Vagina (tissue), 2 donors: ENCODE results near the gene DNM3.

Source experiments
- POLR2AphosphoS5 ChIP-seq, 2 donors: sonication (generic); formaldehyde crosslinking; IDR thresholded peaks; one replicate each; pipeline ENCODE4 v1.9.0; 2017; ENCODE audit warnings: antibody characterized with exemption in 2 of 2, mild to moderate bottlenecking in 2 of 2, low read depth in 1 of 2; ENCODE audit not compliant: insufficient read depth in 1 of 2
- TF ChIP-seq, protein P1 (sequence below), 3 experiments: fragments of 450-650 bp in 2 of 3; fragments of 200-600 bp in 1 of 3; sonication (generic) in 1 of 3; IDR thresholded peaks; one replicate each; pipeline ENCODE4 v1.5.1; 2017 to 2019; ENCODE audit warnings: antibody characterized with exemption in 3 of 3, mild to moderate bottlenecking in 2 of 3, moderate library complexity in 2 of 3

DNA sequence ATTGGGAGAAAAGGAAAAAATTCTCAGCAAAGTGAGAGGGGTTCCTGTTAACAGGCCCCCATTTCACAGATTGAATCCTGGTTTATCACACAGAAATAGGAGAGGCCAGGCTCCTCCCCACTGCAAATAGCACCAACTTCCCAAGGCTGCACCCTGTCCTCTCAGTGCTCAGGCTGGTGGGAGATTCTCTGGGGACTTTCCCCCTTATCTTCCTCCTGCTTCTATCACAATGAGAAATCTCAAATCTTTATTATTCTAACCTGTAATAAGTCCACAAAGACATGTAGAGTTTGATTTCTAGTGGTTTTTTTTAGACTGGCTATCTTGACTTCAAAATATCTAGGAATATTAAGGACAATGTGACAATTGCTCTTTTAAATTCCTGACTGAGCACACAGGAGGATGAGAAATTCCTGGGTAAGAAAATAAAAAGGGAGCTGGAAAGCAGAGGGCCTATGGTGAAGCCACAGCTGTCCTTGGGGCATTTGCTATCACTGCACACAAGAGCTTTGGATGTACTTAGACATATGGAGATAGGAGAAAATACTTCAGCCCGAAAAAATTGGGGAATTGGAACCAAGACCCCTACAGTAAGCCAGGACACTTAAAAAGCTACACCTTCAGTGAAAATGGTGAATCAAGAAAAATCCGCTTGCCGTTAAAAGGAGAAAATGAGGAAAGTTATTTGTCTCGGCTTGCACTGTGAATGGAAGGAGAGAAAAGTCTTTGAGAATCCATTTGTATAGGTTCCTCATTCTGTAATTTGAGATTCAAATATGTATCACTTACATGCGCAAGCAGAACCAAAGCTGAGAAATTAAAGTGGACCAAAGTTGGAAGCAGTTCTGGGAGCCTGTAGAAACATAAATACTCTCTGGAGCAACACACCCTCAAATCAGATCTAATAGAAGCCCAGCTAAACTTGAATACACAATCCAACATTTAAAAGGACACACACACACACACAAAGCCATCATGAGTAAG is 513.3 kb downstream of the DNM3 start:
- TF ChIP-seq, protein P1, sequence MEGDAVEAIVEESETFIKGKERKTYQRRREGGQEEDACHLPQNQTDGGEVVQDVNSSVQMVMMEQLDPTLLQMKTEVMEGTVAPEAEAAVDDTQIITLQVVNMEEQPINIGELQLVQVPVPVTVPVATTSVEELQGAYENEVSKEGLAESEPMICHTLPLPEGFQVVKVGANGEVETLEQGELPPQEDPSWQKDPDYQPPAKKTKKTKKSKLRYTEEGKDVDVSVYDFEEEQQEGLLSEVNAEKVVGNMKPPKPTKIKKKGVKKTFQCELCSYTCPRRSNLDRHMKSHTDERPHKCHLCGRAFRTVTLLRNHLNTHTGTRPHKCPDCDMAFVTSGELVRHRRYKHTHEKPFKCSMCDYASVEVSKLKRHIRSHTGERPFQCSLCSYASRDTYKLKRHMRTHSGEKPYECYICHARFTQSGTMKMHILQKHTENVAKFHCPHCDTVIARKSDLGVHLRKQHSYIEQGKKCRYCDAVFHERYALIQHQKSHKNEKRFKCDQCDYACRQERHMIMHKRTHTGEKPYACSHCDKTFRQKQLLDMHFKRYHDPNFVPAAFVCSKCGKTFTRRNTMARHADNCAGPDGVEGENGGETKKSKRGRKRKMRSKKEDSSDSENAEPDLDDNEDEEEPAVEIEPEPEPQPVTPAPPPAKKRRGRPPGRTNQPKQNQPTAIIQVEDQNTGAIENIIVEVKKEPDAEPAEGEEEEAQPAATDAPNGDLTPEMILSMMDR (IDR thresholded peaks at IDR 0.05): no peak
- no peak for TF ChIP-seq POLR2AphosphoS5 (IDR thresholded peaks at IDR 0.05; ENCODE audit: insufficient read depth in 1 of 2, low read depth in 1 of 2)
